ENCODE data around the gene WDFY3.

Gene WDFY3

DNA sequence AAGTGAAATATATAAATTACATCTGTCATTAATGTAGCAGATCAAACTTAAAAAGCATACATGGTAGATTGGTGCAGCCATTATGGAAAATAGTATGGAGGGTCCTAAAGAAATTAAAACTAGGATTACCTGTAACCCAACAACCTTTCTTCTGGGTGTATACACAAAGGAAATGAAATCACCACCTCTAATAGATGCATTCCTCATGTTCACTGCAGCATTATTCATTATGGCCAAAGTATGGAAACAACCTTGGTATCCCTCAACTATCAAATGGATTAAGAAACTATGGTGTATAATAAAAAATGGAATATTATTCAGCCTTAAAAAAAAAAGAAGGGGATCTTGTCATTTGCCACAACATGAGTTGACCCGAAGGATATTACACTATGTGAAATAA is 13.7 kb downstream of the WDFY3 start:
- DNase-seq (ENCODE audit: low read depth in 2 of 2): no peak

DNA sequence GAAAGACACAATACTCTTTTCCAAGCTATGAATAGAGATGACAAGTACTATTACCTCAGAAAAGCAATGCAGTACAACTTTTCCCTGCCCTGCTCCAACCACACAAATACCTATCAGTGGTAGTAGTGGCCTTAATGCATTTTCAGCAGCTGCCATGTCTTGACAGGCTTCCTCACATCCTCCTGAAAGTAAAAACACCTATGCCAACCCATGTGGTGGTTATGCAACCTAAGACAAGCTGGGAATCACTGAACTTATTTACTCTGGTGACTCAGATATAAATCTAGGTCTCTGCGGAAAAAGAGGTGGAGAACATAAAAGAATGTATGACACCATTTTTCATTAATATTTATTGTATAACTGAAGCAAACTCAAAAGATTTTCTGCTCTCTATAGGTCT is 14.5 kb downstream of the WDFY3 start:
- DNase-seq (ENCODE audit: low read depth in 2 of 2): no peak

DNA sequence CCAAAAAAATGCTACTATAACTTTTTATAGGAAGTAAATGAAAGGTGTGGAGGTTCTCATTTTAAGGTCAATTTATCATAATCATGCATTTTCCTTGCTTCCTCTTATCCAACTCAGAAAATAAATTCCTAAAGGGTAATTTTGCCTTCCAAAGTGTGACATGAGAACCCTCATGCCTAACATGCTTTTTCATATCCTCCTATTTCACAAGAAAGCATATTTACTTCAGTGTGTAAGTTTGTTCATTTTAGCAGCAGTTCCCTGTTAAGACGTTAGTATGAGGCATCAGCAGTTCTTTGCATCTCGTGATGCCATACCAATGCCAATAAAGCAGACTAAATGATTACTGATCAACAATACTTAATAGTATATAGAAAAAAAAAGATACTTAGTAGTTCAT is 18.4 kb downstream of the WDFY3 start:
- DNase-seq (ENCODE audit: low read depth in 2 of 2): no peak

DNA sequence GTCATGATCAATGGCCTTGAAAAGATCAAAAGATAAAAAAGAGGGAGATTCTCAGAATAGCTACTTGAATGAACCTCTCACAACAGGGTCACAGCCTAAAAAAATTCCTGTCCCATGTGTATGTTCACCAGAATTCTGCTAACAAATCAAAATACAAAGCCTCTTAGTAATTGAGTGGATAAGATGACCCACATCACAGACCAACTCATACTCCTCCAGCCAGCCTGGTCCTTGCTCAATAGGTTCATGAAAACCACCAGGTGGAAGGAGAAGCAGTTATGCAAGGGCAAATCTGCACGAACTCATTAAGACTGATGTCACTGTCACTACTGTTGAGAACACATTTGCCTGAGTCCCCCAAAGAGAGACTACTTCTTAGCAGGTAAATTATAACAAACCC is 21.5 kb downstream of the WDFY3 start:
- no peak for DNase-seq (ENCODE audit: low read depth in 2 of 2)

DNA sequence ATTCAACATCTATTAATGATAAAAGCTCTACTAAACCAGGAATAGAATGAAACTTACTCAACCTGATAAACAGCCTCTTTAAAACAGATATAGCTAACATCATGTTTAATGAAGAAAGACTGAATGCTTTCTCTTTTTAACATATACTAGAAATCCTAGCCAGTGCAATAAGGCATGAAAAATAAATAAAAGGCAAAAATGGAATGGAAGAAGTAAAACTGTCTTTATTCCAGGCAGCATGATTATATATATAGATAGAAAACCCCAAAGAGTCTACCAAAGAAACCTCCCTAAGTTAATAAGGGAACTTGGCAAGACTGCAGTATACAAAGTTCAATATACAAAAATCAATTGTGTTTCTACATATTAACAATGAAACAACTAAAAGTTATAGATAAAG is 25.5 kb downstream of the WDFY3 start:
- no peak for DNase-seq (ENCODE audit: low read depth in 2 of 2)

DNA sequence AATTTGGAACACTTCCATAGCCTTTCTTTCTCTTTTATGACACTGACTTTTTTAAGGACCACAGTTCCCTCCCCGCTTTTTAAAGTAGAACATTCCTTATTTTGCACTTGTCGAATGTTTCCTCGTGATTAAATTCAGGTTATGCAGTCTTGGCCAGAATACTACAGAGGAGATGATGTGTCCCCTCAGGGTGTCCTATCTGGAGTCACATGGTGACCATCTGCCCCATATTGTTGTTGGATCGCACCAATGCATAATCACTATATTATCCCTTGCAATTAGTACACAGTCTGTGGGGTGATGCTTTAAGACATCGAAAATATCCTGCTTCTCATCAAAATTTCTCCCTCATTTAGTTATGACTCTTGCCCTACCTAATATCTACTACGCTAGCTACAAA is 27.4 kb downstream of the WDFY3 start:
- no peak for DNase-seq (ENCODE audit: low read depth in 2 of 2)

DNA sequence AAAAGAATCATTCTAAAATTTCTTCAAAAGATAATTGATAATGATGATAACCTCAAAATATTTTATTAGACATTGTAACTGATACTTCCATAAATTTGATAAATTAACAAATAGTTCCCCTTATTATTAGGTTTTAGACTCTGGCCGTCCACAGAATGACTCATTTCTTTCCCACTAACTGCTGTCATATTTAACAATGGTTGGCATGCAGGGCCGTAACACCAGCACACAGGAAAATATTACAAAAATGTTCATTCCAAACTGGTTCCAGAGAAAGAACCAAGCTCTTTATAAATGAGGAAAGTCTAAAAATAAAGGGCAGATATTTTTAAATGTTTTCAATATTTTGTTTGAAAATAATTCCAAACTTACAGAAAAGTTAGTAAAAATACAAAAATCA is 28.2 kb downstream of the WDFY3 start:
- no peak for DNase-seq (ENCODE audit: low read depth in 2 of 2)

DNA sequence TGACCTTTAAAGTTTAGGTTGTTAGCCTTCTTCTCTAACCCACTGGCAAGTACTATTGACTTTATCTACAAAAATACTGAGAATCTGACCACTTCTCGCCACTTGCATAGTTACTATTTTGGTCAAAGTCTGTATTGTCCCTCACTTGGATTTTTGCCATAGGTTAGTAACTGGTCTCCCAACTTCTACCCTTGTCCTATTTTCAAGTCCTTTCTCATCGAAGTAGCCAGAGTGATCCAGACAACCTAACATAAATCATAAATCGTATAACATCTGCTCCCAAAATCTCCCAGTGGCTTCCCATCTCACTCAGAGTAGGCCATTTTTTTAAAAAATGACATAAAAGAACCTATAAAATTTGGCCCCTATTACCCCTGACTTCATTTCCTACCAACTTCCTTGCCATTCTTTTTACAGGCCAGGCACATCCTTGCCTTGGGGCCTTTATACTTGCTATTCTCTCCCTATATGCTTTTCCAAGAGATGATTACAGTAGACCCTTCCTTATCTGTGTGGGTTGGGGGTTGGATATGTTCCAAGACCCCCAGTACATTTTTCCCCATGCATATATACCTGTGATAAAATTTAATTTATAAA is 29.0 kb downstream of the WDFY3 start:
- no peak for DNase-seq (ENCODE audit: low read depth in 2 of 2)

DNA sequence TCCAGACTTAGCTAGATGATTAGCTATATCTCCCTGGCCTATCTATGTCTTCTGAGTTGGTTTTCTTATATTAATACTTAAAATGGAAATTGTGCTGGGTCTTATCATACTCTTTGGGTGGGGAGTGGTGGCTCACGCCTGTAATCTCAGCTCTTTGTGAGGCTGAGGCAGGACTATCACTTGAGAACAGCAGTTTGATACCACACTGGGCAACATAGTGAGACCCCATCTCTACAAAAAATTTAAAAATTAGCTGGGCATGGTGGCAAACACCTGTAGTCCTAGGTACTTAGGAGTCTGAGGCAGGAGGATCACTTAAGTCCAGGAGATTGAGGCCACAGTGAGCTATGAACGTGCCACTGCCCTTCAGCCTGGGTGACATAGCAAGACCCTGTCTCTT is 30.4 kb downstream of the WDFY3 start:
- no peak for DNase-seq (ENCODE audit: low read depth in 2 of 2)

DNA sequence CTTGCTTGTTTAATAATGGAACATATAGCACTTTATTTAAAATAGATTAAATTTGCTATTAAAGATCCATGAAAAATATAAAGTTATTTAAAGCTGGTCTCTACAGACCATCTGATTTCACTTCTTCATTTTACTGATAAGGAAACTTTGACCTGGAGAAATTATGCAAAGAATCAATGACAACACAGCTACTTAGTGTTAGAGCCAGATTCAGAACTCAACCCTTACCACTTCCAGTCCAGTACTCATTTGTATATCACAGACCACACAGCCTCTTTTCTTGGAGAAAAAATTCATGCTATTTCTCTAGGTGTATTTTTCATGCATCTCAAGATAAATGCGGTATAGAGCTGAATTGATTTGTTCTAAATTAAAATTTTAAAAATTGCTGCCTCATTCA is 34.0 kb downstream of the WDFY3 start:
- DNase-seq (ENCODE audit: low read depth in 2 of 2): no peak

DNA sequence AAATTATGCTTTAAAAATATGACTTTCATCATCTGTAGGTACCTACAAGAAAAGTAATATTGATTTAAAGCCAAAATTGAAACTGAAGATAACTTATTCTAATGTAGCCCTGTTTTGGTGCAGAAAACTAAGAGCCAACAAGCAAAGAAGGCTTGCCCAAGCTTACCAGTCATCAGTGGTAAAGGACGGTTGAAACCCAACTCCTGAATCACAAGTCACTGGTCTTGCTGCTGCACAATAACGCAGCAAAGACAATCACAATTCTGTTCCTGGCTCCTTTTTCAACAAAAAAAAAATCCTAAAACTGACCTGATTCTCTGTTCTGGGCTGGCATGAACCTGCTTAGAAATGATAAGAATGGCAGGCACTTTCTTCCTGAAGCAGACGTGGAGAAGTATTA is 34.5 kb downstream of the WDFY3 start:
- no peak for DNase-seq (ENCODE audit: low read depth in 2 of 2)

DNA sequence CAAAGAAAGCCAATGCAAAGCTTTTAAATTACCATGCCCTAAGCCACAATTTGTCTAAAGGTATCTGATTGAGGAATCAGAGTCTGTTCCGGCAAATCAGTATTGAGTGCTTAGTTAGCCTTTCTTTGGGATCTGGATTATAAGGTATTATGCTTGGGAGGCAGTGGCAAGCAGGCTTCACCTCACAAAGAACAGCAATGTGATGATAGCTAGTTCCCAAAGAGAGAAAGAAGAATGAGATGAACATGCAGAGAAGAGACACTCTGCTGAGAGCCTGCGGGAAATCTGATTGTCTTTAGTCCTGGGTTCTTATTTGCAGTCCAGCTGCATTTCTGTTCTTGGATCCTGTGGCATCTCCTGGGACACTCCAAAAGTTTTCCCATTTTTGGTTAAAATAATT is 35.2 kb downstream of the WDFY3 start:
- no peak for DNase-seq (ENCODE audit: low read depth in 2 of 2)

DNA sequence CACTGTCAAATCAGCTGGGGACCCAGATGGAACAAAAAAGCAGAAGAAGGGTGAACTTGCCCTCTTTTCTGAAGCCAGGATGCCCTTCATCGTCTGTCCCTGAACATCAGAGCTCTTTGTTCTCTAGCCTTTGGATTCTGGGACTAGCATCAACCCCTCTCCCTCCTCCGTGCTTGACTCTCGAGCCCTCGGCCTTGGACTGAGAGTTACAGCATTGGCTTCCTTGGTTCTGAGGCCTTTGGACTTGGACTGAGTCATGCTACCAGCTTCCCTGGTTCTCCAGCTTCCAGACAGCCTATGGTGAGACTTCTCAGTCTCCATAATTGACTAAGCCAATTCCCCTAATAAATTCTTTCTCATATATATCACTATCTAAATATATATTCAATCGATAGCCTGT is 38.4 kb downstream of the WDFY3 start:
- DNase-seq (ENCODE audit: low read depth in 2 of 2): no peak

DNA sequence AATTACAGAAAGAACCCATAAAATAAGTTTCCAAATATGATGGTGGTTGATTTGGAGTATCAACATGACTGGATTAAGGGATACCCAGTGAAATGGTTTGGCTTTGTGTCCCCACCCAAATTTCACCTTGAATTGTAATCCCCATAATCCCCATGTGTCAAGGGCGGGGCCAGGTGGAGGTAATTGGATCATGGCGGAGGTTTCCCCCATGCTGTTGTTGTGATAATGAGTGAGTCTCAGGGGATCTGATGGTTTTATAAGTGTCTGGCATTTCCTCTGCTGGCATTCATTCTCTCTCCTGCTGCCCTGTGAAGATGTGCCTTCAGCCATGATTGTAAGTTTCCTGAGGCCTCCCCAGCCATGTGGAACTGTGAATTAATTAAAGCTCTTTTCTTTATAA is 39.1 kb downstream of the WDFY3 start:
- no peak for DNase-seq (ENCODE audit: low read depth in 2 of 2)

DNA sequence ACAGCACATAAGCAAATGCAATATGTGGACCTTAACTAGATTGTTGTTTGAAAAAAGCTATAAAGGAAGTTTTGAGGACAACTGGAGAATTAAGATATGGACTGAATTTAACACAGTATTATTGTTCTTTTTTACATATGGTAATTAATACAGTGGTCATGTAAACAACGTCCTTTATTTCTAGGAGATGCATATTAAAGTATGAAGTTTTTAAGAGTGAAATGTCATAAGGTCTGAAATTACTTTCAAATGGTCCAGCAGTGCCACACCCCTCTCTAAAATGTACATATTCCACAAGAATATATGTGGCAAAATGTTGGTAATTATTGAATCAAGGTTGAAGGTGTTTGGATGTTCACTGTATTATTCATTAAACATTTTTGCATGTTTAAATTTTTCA is 40.9 kb downstream of the WDFY3 start:
- no peak for DNase-seq (ENCODE audit: low read depth in 2 of 2)

DNA sequence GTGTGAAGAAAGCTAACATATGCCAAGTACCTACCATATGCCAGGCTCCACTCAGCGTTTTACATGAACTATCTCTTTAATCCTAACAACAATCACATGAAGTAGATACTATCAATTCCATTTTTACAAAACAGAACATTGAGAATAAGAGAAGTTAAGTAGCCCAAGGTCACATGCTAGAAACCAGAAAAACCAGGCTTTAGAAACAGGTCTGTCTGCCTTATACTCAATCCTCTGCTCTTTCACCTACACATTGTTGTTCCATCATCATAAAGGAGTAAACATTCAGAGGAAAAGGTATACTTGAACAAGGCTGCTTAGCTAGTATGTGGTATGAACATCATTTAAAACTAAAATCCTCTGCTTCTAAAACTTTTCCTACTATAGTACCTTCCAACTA is 42.1 kb downstream of the WDFY3 start:
- DNase-seq (ENCODE audit: low read depth in 2 of 2): no peak

DNA sequence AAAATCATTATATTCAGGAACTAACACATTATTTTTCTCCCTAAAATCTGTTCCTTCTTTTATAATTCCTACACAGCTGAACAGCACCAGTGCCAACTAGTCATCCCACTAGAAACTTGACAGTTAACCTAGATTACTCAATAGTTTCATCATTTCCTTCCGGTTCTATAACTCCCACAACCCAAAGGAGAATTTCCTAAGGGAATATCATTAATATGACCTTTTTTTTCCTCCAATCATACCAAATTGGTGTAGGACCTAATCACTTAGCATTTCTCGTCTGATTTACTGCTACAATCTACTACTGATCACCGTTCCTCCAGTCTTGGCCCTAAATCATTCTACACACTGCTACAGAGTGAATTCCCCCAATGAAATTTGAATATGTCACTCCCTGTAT is 45.9 kb downstream of the WDFY3 start:
- no peak for DNase-seq (ENCODE audit: low read depth in 2 of 2)

DNA sequence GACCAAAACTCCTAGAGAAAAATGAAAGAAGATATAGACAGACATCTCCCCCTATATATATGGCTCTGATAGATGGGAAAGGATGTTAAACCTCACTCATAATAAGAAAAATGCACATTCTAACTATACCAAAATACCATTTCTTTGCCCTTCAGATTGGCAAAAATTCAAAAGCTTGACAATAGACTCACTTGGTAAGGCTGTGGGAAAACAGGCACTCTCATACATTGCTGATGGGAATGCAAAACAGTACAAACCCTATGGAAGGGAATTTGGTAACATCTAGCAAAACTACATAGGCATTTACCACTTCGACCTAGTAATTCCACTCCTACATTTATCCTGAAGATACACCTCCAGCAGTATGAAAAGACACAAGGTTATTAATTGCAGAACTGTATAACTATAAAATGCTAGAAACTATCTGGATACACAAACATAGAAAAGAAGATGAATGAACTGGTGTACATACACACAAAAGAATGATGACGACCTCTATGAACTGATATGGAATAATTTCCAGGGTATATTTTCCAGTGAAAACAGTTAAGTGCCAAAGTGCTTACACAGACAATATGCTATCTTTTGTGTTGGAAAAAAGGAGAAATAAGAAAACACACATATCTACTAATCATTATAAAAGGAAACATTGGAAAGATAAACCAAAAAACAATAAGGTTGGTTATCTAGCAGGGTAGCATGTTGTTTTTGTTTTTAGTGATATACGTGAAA is 48.5 kb downstream of the WDFY3 start:
- no peak for DNase-seq (ENCODE audit: low read depth in 2 of 2)

DNA sequence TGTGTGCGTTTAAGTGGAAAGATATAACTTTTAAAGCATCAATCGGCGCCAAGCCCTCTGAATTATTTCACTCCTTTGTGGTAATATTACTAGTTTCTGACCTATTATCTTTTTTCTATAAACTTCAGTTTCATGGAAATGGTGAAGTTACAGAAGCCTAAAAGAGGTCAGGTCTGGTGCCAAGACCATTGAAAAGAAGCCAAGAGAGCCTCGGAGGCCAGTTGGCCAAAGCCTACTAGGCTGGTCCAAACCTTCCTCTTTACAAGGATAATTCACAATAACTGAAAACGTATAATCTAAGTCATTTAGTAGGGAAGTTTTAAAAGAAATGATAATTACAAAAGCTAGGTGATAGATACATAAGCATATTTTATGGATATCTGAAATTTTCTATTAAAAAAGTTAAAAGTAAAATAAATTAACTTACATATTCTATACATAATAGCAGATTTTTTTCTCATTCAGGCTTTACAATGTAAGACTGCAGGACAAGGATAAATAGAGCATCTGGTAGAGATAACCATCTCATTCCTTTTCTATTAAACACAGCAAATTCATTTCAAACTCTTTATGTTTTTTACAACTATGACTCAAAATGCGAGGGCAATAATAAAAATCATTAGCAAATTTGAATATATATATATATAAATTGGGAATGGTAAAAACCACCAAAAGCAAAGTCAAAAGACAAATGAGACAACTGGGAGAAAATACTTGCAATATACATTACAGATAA is 49.2 kb downstream of the WDFY3 start:
- DNase-seq (ENCODE audit: low read depth in 2 of 2): no peak

DNA sequence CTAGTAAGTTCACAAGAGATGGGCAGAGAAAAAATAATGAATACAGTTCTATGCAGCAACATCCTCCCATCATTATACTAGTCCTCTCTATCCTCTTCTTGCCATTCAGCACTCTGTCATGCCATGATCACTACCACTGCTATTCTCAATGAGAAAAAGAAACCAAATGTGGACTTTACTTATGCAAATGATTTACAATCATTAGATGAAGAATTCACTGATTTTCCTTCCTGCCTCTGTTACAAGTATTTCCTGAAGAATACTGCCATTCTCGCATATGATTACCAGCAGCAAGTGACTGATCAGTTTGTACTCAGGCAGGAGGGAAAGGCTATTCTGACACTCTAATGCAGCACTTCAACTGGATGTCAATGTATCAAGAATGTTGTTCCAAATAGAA is 50.3 kb downstream of the WDFY3 start:
- DNase-seq (ENCODE audit: low read depth in 2 of 2): no peak

DNA sequence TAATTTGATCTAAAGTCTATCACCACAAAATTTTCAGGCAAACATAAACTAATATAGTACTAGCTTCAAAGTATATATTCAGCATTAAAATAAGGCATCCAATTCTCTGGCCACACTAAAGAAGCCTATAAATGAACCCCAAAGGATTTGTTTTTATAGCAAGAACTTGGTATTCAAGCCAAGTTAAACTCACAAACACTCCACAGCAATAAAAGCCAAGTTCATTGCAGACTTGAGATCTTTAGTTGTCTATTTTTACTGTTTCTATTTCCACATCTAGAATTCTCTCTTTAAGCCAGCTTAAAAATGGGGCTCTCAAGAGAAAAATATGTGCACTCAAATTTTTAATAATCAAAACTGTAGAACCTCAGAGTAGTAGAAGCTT is 51.1 kb downstream of the WDFY3 start:
- no peak for DNase-seq (ENCODE audit: low read depth in 2 of 2)

DNA sequence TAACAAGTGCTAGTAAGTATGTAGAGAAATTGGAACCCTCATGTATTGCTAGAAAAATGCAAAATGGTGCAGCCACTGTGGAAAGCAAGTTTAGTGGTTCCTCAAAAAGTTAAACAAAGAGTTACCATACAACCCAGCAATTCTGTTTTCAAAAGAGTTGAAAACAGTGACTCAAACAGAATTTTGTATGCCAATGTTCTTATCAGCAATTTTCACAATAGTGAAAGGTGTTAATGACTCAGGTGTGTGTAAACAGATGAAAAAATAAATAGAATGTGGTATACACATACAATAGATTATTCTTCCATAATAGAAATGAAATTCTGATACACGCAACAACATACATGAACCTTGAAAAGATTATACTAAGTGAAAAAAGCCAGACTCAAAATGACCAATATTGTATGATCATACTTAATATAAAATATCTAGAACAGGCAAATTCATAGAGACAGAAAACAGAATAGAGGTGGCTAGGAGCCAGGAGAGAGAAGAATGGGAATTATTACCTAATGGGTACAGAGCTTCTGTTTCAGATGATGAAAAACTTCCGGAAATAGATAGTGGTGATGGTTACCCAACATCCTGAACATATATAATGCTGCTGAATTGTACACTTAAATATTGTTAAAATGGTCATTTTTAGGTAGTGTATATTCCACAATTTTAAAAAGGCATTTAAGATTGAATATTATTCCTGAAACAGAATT is 51.6 kb downstream of the WDFY3 start:
- no peak for DNase-seq (ENCODE audit: low read depth in 2 of 2)

DNA sequence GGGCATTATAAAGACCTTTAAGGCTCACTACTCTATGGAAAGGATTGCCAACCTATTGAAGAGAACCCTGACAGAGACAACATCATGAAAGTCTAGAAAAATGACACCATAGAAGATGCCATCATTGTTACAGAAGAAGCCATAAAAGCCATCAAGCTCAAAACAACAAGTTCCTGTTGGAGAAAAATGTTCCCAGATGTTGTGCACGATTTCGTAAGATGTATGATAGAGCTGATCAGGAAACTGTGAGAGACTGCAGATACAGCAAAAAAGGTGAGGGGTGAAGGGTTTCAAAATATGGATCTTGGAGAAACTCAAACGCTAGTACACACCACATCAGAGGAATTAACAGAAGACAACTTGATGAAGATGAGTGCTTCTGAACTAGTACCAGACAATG is 53.3 kb downstream of the WDFY3 start:
- DNase-seq (ENCODE audit: low read depth in 2 of 2): no peak
